HG03103 (cell line): ENCODE results near the gene TTC4.
"Not testable (repeated sequence)": the region's sequence is repeated elsewhere in the genome, so short reads cannot be mapped to it uniquely, and the experiment has no call there.

Source experiments
- ATAC-seq: cut with Tn5 transposase; IDR thresholded peaks from one replicate; pipeline ENCODE4 v1.9.1; 2021; ENCODE audit warnings: low read depth; ENCODE audit not compliant: unreplicated experiment

The TTC4 gene

GRCh38 chr1:54745274-54745673, 29.6 kb downstream of the TTC4 start:
- no peak for ATAC-seq

- ATAC-seq, result no peak
These were observed 30.2 kb downstream of the TTC4 start for GRCh38 chr1:54745864-54746263.

- no peak for ATAC-seq
These were observed 32.6 kb downstream of the TTC4 start for GRCh38 chr1:54748094-54748835.

GRCh38 chr1:54750596-54750995, 34.9 kb downstream of the TTC4 start:
- ATAC-seq, result no peak

GRCh38 chr1:54751426-54751825, 35.8 kb downstream of the TTC4 start:
- ATAC-seq, result no peak

- no peak for ATAC-seq
These were observed 38.4 kb downstream of the TTC4 start for GRCh38 chr1:54754045-54754444.

GRCh38 chr1:54754486-54755285, 39.0 kb downstream of the TTC4 start:
- no peak for ATAC-seq

- no peak for ATAC-seq
These were observed 42.2 kb downstream of the TTC4 start for GRCh38 chr1:54757833-54758232.

GRCh38 chr1:54758678-54759348, 43.2 kb downstream of the TTC4 start:
- no peak for ATAC-seq

- no peak for ATAC-seq
These were observed 48.1 kb downstream of the TTC4 start for GRCh38 chr1:54763816-54764132.

- peak; percentile 96 for ATAC-seq
These were observed 48.7 kb downstream of the TTC4 start, which contains the start of gene PARS2 for GRCh38 chr1:54764133-54764921. Gene PARS2 (minus strand): TSS chr1:54764523. CDS start chr1:54759161, 5,362 bp downstream.

- ATAC-seq, result peak; percentile 14
These were observed 49.4 kb downstream of the TTC4 start for GRCh38 chr1:54764922-54765561.

GRCh38 chr1:54766726-54767125, 51.1 kb downstream of the TTC4 start:
- ATAC-seq, result no peak

GRCh38 chr1:54767526-54767925, 51.9 kb downstream of the TTC4 start:
- no peak for ATAC-seq

- ATAC-seq, result no peak
These were observed 52.4 kb downstream of the TTC4 start for GRCh38 chr1:54768093-54768492.

GRCh38 chr1:54772951-54773350, 57.3 kb downstream of the TTC4 start:
- no peak for ATAC-seq

GRCh38 chr1:54774820-54775498, 59.3 kb downstream of the TTC4 start:
- ATAC-seq, result no peak

- not testable (repeated sequence) for ATAC-seq
These were observed 60.4 kb downstream of the TTC4 start for GRCh38 chr1:54775828-54776721.

GRCh38 chr1:54777011-54777410, 61.4 kb downstream of the TTC4 start:
- ATAC-seq, result no peak
